IPS DF 4.7 (cell line): ENCODE results near the gene FBXO10.
"Not testable (repeated sequence)": the region's sequence is repeated elsewhere in the genome, so short reads cannot be mapped to it uniquely, and the experiment has no call there.

Source experiments
- DNase-seq: peaks from one replicate; pipeline ENCODE4 v3.0.0-alpha.2; 2013; ENCODE audit warnings: low spot score; ENCODE audit errors: extremely low read depth

Gene FBXO10

GRCh38 chr9:37511016-37512010 is 64.9 kb downstream of the FBXO10 start:
- DNase-seq: peak; percentile 38

- DNase-seq: not testable (repeated sequence)
Measured at GRCh38 chr9:37510053-37510452, 66.1 kb downstream of the FBXO10 start.

GRCh38 chr9:37509536-37509935 is 66.6 kb downstream of the FBXO10 start:
- DNase-seq: no peak

GRCh38 chr9:37508834-37509206 is 67.4 kb downstream of the FBXO10 start:
- DNase-seq: no peak

- no peak for DNase-seq
Measured at GRCh38 chr9:37508135-37508833, 67.9 kb downstream of the FBXO10 start.

- no peak for DNase-seq
Measured at GRCh38 chr9:37507566-37508134, 68.5 kb downstream of the FBXO10 start.

GRCh38 chr9:37504605-37505004 is 71.6 kb downstream of the FBXO10 start:
- no peak for DNase-seq

- no peak for DNase-seq
Measured at GRCh38 chr9:37503736-37504135, 72.4 kb downstream of the FBXO10 start.

GRCh38 chr9:37501957-37502596 is 74.1 kb downstream of the FBXO10 start:
- no peak for DNase-seq

- DNase-seq: no peak
Measured at GRCh38 chr9:37499297-37499696, 76.9 kb downstream of the FBXO10 start.

- DNase-seq: no peak
Measured at GRCh38 chr9:37498457-37498856, 77.7 kb downstream of the FBXO10 start.

- DNase-seq: no peak
Measured at GRCh38 chr9:37497320-37497719, 78.9 kb downstream of the FBXO10 start.

- no peak for DNase-seq
Measured at GRCh38 chr9:37496020-37496419, 80.2 kb downstream of the FBXO10 start.

GRCh38 chr9:37495571-37495970 is 80.6 kb downstream of the FBXO10 start:
- no peak for DNase-seq

- no peak for DNase-seq
Measured at GRCh38 chr9:37491939-37492338, 84.2 kb downstream of the FBXO10 start.

GRCh38 chr9:37486616-37487548 is 89.3 kb downstream of the FBXO10 start:
- DNase-seq: no peak

GRCh38 chr9:37486256-37486615 is 89.9 kb downstream of the FBXO10 start:
- DNase-seq: no peak

- DNase-seq: no peak
Measured at GRCh38 chr9:37485389-37486255, 90.6 kb downstream of the FBXO10 start, which contains the start of gene POLR1E. Gene POLR1E (plus strand): TSS chr9:37485948. CDS start chr9:37486048, 100 bp downstream.

GRCh38 chr9:37480759-37481158 is 95.4 kb downstream of the FBXO10 start:
- DNase-seq: no peak
